ENCODE measurements around the gene PCSK9. TPM values are rescaled to one million over a fixed set of nuclear protein-coding genes. Genes with fewer than 3 reads are reported as not detected.

PCSK9 gene
- polyA plus RNA-seq, 3 donors, result 1.1 to 1.6 (median 1.3) TPM

GRCh38 chr1:55043011-55043410 is 3.7 kb downstream of the PCSK9 start:
- DNase-seq (ENCODE audit: low read depth in 3 of 3, low spot score in 2 of 3), result no peak

- DNase-seq (ENCODE audit: low read depth in 3 of 3, low spot score in 2 of 3), result no peak
Measured at GRCh38 chr1:55043726-55044125, 4.4 kb downstream of the PCSK9 start.

GRCh38 chr1:55044617-55045397 is 5.5 kb downstream of the PCSK9 start:
- DNase-seq (ENCODE audit: low read depth in 3 of 3, low spot score in 2 of 3), result no peak

- no peak for DNase-seq (ENCODE audit: low read depth in 3 of 3, low spot score in 2 of 3)
Measured at GRCh38 chr1:55045430-55045829, 6.1 kb downstream of the PCSK9 start.

- DNase-seq (ENCODE audit: low read depth in 3 of 3, low spot score in 2 of 3), result no peak
Measured at GRCh38 chr1:55046871-55047270, 7.5 kb downstream of the PCSK9 start.

- no peak for DNase-seq (ENCODE audit: low read depth in 3 of 3, low spot score in 2 of 3)
Measured at GRCh38 chr1:55047611-55048010, 8.3 kb downstream of the PCSK9 start.

GRCh38 chr1:55048453-55049270 is 9.3 kb downstream of the PCSK9 start:
- DNase-seq (ENCODE audit: low read depth in 3 of 3, low spot score in 2 of 3), result no peak

GRCh38 chr1:55049271-55049913 is 10.0 kb downstream of the PCSK9 start:
- DNase-seq (ENCODE audit: low read depth in 3 of 3, low spot score in 2 of 3), result no peak

- no peak for DNase-seq (ENCODE audit: low read depth in 3 of 3, low spot score in 2 of 3)
Measured at GRCh38 chr1:55049914-55050278, 10.5 kb downstream of the PCSK9 start.

GRCh38 chr1:55050283-55050682 is 10.9 kb downstream of the PCSK9 start:
- DNase-seq (ENCODE audit: low read depth in 3 of 3, low spot score in 2 of 3), result no peak

GRCh38 chr1:55051169-55051568 is 11.8 kb downstream of the PCSK9 start:
- no peak for DNase-seq (ENCODE audit: low read depth in 3 of 3, low spot score in 2 of 3)

- DNase-seq (ENCODE audit: low read depth in 3 of 3, low spot score in 2 of 3), result no peak
Measured at GRCh38 chr1:55051621-55052020, 12.3 kb downstream of the PCSK9 start.

GRCh38 chr1:55052221-55053142 is 13.1 kb downstream of the PCSK9 start:
- DNase-seq (ENCODE audit: low read depth in 3 of 3, low spot score in 2 of 3), result no peak

- DNase-seq (ENCODE audit: low read depth in 3 of 3, low spot score in 2 of 3), result no peak
Measured at GRCh38 chr1:55053265-55053954, 14.1 kb downstream of the PCSK9 start.

- no peak for DNase-seq (ENCODE audit: low read depth in 3 of 3, low spot score in 2 of 3)
Measured at GRCh38 chr1:55054396-55054795, 15.0 kb downstream of the PCSK9 start.

GRCh38 chr1:55055084-55055882 is 15.9 kb downstream of the PCSK9 start:
- no peak for DNase-seq (ENCODE audit: low read depth in 3 of 3, low spot score in 2 of 3)

- no peak for DNase-seq (ENCODE audit: low read depth in 3 of 3, low spot score in 2 of 3)
Measured at GRCh38 chr1:55055951-55056631, 16.7 kb downstream of the PCSK9 start.

GRCh38 chr1:55056632-55056992 is 17.3 kb downstream of the PCSK9 start:
- DNase-seq (ENCODE audit: low read depth in 3 of 3, low spot score in 2 of 3), result no peak
